Endodermal cell (in vitro differentiated cells): Measurements from ENCODE around the gene ATP4B. TPM values are rescaled to one million over a fixed set of nuclear protein-coding genes. Genes with fewer than 3 reads are reported as not detected.
"Not testable (repeated sequence)": the region's sequence is repeated elsewhere in the genome, so short reads cannot be mapped to it uniquely, and the experiment has no call there.

Experiments used
- DNase-seq: peaks from one replicate; pipeline ENCODE4 v3.0.0-alpha.2; 2017
- H3K27ac ChIP-seq: 2 replicates; pipeline ENCODE4 v1.5.1; 2013; ENCODE audit warnings: mild to moderate bottlenecking, low read depth, low read length, moderate library complexity
- H3K27me3 ChIP-seq: 2 replicates; pipeline ENCODE4 v1.6.1; 2013; ENCODE audit warnings: mild to moderate bottlenecking, low read length, moderate library complexity; ENCODE audit not compliant: insufficient read depth, control insufficient read depth, poor library complexity, severe bottlenecking
- H3K36me3 ChIP-seq: 2 replicates; pipeline ENCODE4 v1.7.0; 2013; ENCODE audit warnings: mild to moderate bottlenecking, low read length, moderate library complexity; ENCODE audit not compliant: control insufficient read depth, insufficient read depth
- H3K4me1 ChIP-seq: one replicate; pipeline ENCODE4 v1.7.0; 2013; ENCODE audit warnings: low read length; ENCODE audit not compliant: control insufficient read depth, insufficient read depth
- H3K4me3 ChIP-seq: 2 replicates; pipeline ENCODE4 v1.5.1; 2013; ENCODE audit warnings: mild to moderate bottlenecking, low read length, moderate library complexity
- H3K9ac ChIP-seq: 2 replicates; pipeline ENCODE4 v1.6.1; 2013; ENCODE audit warnings: mild to moderate bottlenecking, low read length, moderate library complexity; ENCODE audit not compliant: poor library complexity, severe bottlenecking; ENCODE audit errors: extremely low read depth
- H3K9me3 ChIP-seq: 2 replicates; pipeline ENCODE4 v1.6.1; 2013; ENCODE audit warnings: mild to moderate bottlenecking, low read length, moderate library complexity; ENCODE audit not compliant: control insufficient read depth
- H3K27ac Mint-ChIP-seq: 2 replicates; pipeline ENCODE4 v1.8.0; 2020; ENCODE audit warnings: mixed read lengths
- H3K27me3 Mint-ChIP-seq: 2 replicates; pipeline ENCODE4 v1.8.0; 2021; ENCODE audit warnings: mild to moderate bottlenecking, mixed read lengths; ENCODE audit not compliant: insufficient read depth
- H3K36me3 Mint-ChIP-seq: 2 replicates; pipeline ENCODE4 v1.8.0; 2020; ENCODE audit warnings: low read depth, mixed read lengths
- H3K4me1 Mint-ChIP-seq: 2 replicates; pipeline ENCODE4 v1.8.0; 2020; ENCODE audit warnings: mixed read lengths
- H3K4me3 Mint-ChIP-seq: 2 replicates; pipeline ENCODE4 v1.8.0; 2020; ENCODE audit warnings: mild to moderate bottlenecking, moderate library complexity, mixed read lengths
- H3K9me3 Mint-ChIP-seq: 2 replicates; pipeline ENCODE4 v1.8.0; 2020; ENCODE audit warnings: mild to moderate bottlenecking, mixed read lengths
- WGBS, 2 experiments: methylation state at CpG; one replicate each; pipeline versions ENCODE4 v1.1.5 to v1.1.7; 2013; ENCODE audit warnings: missing lambda C conversion rate in 2 of 2, mixed read lengths in 1 of 2; ENCODE audit not compliant: insufficient coverage in 1 of 2, insufficient read length in 1 of 2; 5-methylcytosine and 5-hydroxymethylcytosine counted together
- total RNA-seq, 2 donors: library from RNA; stranded (reverse); fragmentation: NEBNext Ultra II Directional in 1 of 2; extraction: Animal tissue kit (Norgen Biotek cat#: 25700) in 1 of 2; gene quantifications; 2 replicates in 1 of 2; 3 replicates in 1 of 2; pipeline ENCODE4 v1.2.1, GENCODE V29; 2021
- TF ChIP-seq, protein P1 (sequence below): fragments of 200-600 bp; sonication (generic); conservative IDR thresholded peaks from 2 replicates; pipeline ENCODE4 v1.5.0; 2021; ENCODE audit warnings: antibody characterized with exemption, mild to moderate bottlenecking

ATP4B gene
- total RNA-seq, 2 donors from 2014 or later: not detected

DNA sequence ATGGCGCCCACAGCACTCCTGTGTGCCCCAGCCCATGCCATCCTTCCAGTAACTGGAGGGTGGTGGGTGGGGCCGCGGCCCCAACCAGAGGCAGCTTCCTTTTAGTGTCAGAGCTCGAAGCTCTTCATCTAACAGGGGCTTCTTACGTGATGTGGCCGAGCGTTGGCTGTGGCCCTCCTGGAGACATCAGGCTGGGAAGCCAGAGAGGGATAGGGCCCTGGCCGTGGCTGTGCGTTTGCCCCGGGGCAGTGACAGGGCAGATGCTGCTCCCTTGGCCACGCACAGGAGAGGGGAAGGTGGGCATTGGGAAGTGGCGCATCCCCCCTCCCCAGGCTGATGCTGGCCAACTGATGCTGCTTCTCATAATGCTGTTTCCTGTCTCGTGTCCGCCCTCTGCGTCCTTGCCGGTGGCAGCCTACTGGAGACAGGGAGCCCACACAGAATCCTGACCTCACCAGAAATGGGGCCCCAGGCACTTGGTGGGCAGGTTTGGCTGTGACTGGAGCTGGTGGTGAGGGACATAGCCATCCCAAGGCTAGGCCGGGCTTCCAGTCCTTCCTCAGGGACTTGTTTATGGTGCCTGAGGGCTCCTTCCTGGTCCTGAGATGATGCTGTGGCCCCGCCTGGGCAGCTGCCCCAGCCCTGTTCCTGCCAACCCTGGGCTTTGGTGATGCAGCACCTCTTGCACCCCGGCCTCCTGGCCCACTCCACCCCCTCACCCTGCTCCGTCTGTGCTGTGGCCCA is 34.3 kb downstream of the ATP4B start:
- Mint-ChIP-seq H3K4me3 (no peak overlapping the region), H3K4me1 (no peaks in the 10 kb centered on the region), H3K36me3 (peaks cover 77% of the 10 kb centered on the region), H3K27ac (no peak overlapping the region), H3K27me3 (no peaks in the 10 kb centered on the region), H3K9me3 (peaks cover 25% of the 10 kb centered on the region)
- H3K9me3 ChIP-seq: peaks cover 12% of the 10 kb centered on the region
- no peak overlapping the region for H3K9ac ChIP-seq
- no peaks in the 10 kb centered on the region for H3K27me3 ChIP-seq
- peaks cover 51% of the 10 kb centered on the region for H3K36me3 ChIP-seq
- no peak overlapping the region for H3K27ac ChIP-seq
- H3K4me1 ChIP-seq: no peaks in the 10 kb centered on the region
- 93 to 94% methylated on average over 17 to 20 of the region's 20 CpGs for whole genome bisulfite sequencing, 2 experiments
- H3K4me3 ChIP-seq: no peak overlapping the region
- TF ChIP-seq, protein P1, sequence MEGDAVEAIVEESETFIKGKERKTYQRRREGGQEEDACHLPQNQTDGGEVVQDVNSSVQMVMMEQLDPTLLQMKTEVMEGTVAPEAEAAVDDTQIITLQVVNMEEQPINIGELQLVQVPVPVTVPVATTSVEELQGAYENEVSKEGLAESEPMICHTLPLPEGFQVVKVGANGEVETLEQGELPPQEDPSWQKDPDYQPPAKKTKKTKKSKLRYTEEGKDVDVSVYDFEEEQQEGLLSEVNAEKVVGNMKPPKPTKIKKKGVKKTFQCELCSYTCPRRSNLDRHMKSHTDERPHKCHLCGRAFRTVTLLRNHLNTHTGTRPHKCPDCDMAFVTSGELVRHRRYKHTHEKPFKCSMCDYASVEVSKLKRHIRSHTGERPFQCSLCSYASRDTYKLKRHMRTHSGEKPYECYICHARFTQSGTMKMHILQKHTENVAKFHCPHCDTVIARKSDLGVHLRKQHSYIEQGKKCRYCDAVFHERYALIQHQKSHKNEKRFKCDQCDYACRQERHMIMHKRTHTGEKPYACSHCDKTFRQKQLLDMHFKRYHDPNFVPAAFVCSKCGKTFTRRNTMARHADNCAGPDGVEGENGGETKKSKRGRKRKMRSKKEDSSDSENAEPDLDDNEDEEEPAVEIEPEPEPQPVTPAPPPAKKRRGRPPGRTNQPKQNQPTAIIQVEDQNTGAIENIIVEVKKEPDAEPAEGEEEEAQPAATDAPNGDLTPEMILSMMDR: no peak
- DNase-seq: no peak

DNA sequence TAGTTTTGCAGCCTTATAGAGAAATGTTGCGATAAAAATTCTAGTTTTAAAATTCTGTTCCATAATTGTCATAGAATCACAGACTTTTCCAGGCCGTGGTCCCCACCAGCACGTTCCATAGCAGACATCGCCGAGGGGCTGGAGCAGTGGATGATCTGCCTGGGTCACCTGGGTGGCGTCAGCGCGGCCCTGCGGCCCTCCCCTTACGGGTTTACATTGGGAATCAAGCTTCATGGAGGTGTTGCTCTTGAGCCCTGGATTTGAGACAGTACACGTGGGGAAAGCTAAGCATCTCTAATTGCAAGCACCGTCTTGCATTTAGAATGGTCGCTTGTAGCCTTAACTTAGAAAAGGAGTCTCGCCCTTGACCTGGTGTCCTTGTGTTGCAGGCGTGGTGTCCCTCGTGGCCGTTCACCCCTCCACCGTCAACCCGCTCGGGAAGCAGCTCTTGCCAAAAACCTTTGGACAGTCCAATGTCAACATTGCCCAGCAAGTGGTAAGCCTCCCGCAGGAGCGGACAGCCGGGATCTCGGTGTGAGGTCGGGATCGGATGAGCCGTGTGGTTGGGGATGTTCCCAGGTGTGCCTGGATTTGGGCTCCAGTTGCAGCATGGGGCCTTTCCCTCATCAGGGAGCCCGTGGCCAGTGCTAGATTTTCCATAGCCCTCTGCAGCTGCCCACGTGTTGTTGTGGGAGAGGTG is 35.1 kb downstream of the ATP4B start:
- TF ChIP-seq, protein P1: no peak
- Histone ChIP-seq H3K4me1 (no peaks in the 10 kb centered on the region), H3K36me3 (peaks cover 54% of the 10 kb centered on the region), H3K27ac (no peak overlapping the region), H3K27me3 (no peaks in the 10 kb centered on the region), H3K4me3 (no peak overlapping the region), H3K9ac (no peak overlapping the region), H3K9me3 (peaks cover 12% of the 10 kb centered on the region)
- Mint-ChIP-seq H3K4me3 (no peak overlapping the region), H3K9me3 (peaks cover 25% of the 10 kb centered on the region), H3K27me3 (no peaks in the 10 kb centered on the region), H3K27ac (no peak overlapping the region), H3K36me3 (peaks cover 82% of the 10 kb centered on the region), H3K4me1 (peaks cover 2% of the 10 kb centered on the region)
- no peak for DNase-seq
- 91 to 92% methylated on average over 23 to 29 of the region's 29 CpGs for WGBS, 2 experiments

DNA sequence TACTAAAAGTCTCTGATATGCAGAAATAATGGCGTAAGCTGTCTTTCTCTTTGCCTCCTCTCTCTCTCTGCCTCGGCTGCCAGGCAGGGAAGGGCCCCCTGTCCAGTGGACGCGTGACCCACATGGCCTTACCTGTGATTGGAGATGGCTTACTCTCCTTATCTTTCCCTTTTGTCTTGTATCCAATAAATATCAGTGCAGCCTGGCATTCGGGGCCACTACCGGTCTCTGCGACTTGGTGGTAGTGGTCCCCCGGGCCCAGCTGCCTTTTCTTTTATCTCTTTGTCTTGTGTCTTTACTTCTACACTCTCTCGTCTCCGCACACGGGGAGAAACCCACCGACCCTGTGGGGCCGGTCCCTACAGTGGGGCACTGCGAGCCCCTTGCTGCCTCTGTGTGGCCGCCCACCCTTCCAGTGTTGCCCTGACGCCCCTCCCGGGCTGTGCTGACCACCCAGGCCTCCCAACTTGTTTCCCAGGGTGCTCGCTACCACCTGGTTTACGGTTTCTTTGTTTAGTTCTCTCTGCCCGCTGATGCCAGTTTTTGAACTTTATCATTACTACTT is 35.9 kb downstream of the ATP4B start:
- H3K27me3 ChIP-seq, H3K4me1 Mint-ChIP-seq, DNase-seq, H3K9ac ChIP-seq, H3K4me3 ChIP-seq, H3K27me3 Mint-ChIP-seq, H3K4me1 ChIP-seq, H3K27ac ChIP-seq, H3K27ac Mint-ChIP-seq, H3K4me3 Mint-ChIP-seq: not testable (repeated sequence)
- Mint-ChIP-seq H3K36me3 (peaks cover 74% of the 10 kb centered on the region), H3K9me3 (peaks cover 25% of the 10 kb centered on the region)
- 95% methylated on average over 15 to 20 of the region's 20 CpGs for WGBS, 2 experiments
- Histone ChIP-seq H3K9me3 (peaks cover 12% of the 10 kb centered on the region), H3K36me3 (peaks cover 56% of the 10 kb centered on the region)
